ENCODE measurements around the gene RCBTB2.

The RCBTB2 gene

GRCh38 chr13:48531416-48532255, 1.2 kb downstream of the RCBTB2 start:
- no peak for DNase-seq (ENCODE audit: low spot score)

DNA sequence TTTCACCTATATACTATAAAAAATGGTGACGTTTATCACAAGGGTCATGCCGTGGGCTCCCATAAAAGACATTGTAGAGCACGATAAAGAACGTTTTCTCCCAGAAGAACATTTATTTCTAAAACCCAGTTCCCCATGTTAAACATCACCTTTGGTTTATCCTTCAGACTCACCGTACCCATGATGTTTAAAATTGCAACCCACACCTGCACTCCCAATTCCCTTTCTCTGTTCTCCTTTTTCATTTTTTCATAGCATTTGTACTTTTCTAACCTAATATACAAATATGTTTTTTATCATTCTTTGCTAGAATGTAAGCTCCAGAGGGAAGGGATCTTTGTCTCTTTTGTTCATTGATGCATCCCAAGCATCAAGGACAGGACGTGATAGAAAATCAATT, 2.0 kb downstream of the RCBTB2 start:
- no peak for DNase-seq (ENCODE audit: low spot score)

DNA sequence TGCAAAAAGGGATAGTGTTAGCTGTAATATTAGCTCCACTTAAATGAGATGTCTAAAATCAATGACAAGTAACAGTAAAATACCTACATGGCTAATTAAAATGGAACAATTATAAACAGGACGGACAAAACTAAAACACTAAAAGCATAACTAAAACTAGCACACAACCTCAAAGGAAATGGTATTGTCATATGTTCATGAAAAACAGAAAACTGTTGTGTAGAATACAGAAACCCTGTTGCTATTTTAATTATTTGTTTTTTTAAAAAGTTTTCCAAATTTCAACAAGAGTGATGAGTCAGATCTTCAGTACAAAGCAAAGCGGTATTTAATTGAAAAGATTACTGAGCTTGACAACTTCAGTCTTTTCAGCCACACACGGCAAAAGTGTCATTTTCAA, 4.2 kb downstream of the RCBTB2 start:
- DNase-seq (ENCODE audit: low spot score) = no peak

GRCh38 chr13:48527955-48528354, 4.9 kb downstream of the RCBTB2 start:
- DNase-seq (ENCODE audit: low spot score) = no peak

DNA sequence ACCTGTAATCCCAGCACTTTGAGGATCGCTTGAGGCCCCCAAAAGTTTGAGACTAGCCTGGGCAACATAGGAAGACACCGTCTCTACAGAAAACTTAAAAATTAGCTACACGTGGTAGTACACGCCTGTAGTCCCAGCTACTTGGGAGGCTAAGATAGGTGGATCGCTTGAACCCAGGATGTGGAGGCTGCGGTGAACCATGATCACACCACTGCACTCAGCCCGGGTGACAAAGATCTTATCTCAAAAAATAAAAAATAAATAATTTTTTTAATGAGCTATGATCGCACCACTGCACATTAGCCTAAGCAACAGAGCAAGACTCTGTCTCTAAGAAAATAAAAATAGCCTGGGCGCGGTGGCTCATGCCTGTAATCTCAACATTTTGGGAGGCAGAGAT, 6.6 kb downstream of the RCBTB2 start:
- DNase-seq (ENCODE audit: low spot score) = no peak

DNA sequence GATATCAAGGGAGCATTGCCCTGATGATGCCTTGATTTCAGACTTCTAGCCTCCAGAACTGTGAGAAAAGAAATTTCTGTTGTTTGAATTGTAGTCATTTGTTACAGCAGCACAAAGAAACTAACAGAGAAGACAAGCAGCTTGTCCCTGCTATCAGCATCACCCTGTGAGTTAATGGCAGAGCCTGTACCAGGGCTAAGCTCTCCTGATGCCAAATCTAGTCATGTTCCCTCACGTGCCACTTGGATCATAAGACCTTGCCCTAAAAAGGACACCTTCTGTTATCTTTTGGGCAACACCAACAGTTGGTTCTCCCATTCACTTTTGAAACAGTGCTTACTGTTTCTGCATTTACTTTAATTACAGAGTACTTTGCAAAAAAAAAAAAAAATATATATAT, 14.8 kb downstream of the RCBTB2 start:
- DNase-seq (ENCODE audit: low spot score) = no peak

GRCh38 chr13:48515732-48516131, 17.1 kb downstream of the RCBTB2 start:
- DNase-seq (ENCODE audit: low spot score) = no peak

DNA sequence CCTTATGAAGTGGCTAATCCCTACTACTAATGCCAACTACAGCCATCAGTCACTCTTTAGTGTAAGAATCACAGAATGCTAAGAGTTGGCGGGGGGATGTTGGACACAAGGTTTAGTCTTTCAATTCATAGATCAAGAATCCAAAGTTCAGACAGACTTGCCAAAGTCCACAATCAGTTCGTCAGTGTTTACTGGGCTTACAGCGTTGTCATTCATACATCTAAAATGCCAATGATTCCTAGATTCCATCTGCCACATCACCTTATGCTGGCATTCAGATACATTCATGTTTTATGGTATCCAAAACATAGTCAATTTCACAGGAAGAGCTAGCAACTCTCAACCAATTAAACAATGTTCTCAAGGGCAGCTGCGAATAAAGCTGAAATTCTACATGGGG, 18.1 kb downstream of the RCBTB2 start:
- no peak for DNase-seq (ENCODE audit: low spot score)

DNA sequence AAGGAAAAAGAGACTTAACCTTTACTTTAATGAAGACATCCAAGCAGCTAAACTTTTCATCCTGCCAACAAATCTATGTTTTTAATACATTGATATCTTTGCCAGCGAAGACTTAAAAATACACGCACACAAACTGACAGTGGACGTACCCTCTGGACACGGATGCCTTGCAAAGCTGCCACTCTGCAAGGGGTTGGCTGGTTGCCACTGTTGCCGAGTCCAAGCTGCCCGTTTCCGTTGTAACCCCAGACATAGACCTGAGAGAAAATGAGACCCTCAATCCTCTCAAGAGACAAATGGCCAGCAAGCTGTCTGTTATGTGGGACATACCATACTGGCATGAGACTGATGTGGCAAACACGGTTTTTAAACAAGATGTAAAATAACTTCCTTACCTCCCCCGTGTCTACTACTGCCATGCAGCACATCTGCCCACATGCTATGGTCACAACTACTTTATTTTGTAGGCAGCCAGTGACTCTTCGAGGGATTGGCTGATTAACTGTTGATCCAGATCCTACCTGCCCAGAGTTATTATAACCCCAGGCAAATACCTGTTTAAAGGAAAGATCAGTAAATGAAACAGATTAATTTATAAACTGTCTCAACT, 21.2 kb downstream of the RCBTB2 start:
- DNase-seq (ENCODE audit: low spot score) = no peak

GRCh38 chr13:48510698-48511097, 22.2 kb downstream of the RCBTB2 start:
- no peak for DNase-seq (ENCODE audit: low spot score)

DNA sequence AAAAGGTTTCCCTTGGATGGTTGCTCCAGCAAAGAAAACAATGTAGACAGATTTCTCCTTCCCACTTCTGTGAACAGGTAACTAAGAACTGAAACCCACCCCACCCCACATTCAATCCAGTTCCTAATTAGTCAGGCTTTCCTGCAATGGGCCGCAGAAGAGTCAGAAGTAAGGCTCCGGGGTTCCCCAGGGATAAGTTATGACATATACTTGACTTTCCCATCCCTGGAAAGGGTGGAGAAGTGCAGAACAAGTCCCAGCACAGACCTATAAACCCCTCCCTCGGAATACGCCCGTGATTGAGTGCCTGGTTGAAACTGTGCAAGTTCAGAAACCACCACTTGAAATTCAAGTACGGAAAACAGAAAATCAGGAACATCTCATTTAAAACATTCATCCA, 24.9 kb downstream of the RCBTB2 start:
- no peak for DNase-seq (ENCODE audit: low spot score)

- no peak for DNase-seq (ENCODE audit: low spot score)
Observed at GRCh38 chr13:48507021-48507420, 25.9 kb downstream of the RCBTB2 start.

- no peak for DNase-seq (ENCODE audit: low spot score)
Observed at GRCh38 chr13:48506092-48506701, 26.7 kb downstream of the RCBTB2 start.

GRCh38 chr13:48505597-48506091, 27.2 kb downstream of the RCBTB2 start:
- DNase-seq (ENCODE audit: low spot score) = no peak

GRCh38 chr13:48505012-48505411, 27.9 kb downstream of the RCBTB2 start:
- no peak for DNase-seq (ENCODE audit: low spot score)

- DNase-seq (ENCODE audit: low spot score) = no peak
Observed at GRCh38 chr13:48504606-48505005, 28.3 kb downstream of the RCBTB2 start.

DNA sequence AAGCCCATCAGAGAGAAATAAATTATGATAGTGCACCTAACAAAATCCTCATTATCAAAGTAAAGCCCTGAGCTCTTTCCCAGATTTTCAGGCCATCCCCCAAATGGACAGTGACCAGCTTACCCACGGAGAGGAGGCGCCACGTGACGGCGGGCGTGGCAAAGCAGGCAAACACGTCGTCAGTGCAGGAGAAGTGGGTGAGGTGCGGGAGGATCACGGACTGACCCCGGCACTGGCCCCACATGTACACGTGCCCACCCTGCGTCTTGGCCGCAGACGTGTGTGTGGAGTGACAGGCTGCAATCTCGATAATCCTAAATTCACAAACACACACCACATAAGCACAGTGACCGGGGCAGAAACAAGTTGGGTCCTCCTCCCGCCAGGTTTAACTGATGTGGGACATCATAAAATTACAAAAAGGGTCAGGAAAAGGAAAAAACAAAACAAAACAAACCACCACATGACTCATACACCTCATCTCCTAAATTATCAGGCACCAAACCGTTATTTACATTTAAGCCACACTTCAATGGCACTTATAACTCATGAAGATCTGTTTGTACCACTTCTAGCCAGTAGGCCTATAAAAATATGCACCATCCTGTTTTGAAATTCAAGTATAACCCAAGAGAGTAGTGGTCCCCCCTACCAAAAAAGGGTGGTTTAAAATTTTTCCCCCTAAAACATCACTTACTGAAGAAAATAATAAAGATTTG, 30.1 kb downstream of the RCBTB2 start:
- DNase-seq (ENCODE audit: low spot score) = no peak

- no peak for DNase-seq (ENCODE audit: low spot score)
Observed at GRCh38 chr13:48501705-48502104, 31.2 kb downstream of the RCBTB2 start.

GRCh38 chr13:48500652-48501197, 32.2 kb downstream of the RCBTB2 start:
- DNase-seq (ENCODE audit: low spot score) = no peak

- DNase-seq (ENCODE audit: low spot score) = no peak
Observed at GRCh38 chr13:48497669-48498068, 35.2 kb downstream of the RCBTB2 start.

DNA sequence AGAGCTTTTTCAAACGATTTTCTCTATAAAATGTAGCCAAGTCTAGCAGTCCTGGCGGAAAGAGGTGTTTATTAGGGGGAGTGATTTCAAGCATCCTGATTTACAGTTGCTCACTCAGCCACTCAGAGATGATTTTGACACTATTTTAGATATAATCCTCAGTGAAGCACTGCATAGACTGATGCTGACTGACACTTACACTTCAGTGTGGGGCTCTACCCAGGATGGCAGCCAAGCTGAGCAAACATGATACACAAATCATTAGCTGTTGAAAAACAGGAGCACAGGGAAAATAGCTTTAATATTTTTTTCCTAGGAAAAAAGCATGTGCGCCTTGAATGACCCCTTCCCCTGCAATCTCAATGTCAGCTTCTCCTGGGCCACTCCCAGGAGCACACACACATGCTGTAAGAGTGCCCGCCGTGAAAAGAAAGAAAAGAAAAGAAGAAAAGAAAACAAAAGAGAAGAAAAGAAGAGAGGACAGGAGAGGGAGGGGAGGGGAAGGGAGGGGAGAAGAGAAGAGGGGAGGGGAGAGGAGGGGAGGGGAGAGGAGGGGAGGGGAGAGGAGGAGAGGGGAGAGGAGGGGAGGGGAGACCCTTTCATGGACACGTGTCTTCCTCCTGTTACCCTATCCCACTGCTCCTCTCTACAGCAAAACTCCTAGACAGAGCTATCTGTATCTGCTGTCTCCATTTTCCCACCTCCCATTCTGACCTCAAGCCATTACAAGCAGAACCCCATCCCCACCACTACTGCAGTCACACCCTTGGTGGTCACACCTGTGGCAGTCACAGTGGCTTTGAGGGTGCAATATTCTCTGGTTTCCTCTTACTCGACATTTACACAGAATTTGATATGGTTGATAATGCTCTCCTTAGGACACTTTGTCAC, 36.4 kb downstream of the RCBTB2 start:
- no peak for DNase-seq (ENCODE audit: low spot score)

All from ecto neural progenitor cell (in vitro differentiated cells).